HG03135 (cell line): Measurements from ENCODE around the gene MARK3.

Source experiments
- ATAC-seq: cut with Tn5 transposase; IDR thresholded peaks from one replicate; pipeline ENCODE4 v1.9.1; 2021; ENCODE audit warnings: mild to moderate bottlenecking, moderate library complexity; ENCODE audit not compliant: unreplicated experiment

Gene MARK3

DNA sequence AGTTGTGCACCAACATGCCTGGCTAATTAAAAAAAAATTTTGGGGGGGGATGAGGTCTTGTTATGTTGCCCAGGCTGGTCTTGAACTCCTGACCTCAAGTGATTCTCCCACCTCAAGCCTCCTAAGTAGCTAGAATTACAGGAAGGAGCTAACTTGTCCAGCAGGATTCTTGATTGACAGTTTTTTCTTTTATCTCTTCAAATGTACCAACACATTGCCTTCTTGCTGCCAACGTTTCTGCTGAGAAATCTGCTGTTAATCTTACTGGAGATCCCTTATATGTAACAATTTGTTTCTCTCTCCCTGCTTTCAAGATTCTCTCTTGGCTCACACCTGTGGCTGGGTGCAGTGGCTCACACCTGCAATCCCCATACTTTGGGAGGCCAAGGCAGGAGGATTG, 22.4 kb upstream of the MARK3 start:
- no peak for ATAC-seq

GRCh38 chr14:103366741-103367140, 18.5 kb upstream of the MARK3 start:
- no peak for ATAC-seq

DNA sequence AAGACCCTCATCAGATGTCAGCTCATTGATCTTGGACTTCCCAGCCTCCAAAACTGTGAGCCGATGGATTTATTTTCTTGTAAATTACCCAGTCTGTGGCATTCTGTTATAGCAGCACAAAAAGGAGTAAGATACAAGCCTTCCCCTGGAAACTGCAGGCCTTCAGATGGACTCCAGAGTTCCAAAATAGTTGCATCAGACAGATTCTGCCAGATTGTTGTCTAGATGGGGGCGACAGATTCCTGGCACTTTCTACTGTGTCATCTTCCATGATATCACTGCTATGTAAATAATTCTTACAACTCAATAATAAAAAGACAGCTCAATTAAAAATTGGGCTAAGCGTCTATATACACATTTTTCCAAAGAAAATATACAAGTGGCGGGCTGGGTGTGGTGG, 17.2 kb upstream of the MARK3 start:
- no peak for ATAC-seq

DNA sequence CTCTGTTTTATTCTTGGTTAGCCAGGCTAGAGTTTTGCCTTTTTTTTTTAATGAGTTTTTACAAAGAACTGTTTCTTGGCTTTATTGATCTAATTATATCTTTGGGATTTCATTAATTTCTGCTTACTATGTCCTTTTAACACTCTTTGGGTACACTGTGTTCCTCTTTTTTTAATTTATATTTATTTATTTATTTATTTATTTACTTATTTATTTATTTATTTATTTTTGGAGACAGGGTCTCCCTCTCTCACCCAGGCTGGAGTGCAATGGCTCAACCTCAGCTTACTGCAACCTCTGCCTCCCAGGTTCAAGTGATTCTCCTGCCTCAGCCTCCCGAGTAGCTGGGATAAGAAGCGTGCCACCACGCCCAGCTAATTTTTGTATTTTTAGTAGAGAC, 15.1 kb upstream of the MARK3 start:
- ATAC-seq: no peak

DNA sequence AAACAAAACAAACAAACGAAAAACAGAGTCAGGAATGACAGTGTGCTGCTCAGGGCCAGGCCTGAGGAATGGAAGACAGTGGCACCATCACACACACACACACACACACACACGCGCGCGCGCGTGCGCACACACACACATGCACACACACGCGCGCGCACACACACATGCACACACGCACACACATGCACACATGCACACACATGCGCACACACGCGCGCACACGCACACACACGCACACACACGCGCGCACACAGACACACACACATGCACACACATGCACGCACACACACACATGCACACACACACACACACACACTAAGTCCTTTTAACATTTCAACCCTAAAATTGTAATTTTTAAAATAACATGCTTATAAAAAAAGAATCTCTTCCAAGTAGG, 13.2 kb upstream of the MARK3 start:
- no peak for ATAC-seq

DNA sequence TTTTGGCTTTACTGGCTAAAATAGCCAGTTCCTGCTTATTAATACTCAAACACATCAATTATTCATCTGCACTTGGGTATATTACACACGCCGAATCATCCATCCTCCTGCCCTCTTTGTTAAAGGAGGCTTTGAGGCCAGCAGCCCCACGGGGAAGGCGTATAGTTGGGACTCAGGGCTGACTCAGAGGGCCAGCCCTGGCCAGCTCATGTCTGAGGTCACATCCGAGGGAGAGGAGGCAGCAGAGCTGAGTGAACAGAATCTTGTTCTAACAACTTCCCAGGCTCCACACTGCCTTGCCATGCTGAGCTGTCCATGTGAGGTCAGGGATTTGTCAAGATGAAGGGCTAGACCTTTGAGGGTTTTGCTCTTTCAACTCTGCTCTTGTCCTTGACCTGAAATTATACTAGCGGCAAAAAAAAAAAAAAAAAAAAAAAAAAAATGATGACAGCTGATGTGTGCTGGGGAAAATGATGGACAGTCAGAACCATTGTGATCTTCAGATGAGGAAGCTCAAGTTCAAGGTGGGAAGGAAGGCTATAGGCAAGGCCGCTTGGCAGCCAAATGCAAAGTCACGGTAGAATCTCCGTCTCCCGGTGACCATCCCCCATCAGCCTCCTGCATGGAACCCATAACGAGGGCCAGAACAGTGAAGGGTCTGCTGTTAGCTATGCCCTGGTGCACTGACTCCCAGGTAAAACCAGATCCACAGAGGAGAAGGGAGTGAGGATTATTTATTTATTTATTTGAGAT, 12.5 kb upstream of the MARK3 start:
- ATAC-seq: no peak

DNA sequence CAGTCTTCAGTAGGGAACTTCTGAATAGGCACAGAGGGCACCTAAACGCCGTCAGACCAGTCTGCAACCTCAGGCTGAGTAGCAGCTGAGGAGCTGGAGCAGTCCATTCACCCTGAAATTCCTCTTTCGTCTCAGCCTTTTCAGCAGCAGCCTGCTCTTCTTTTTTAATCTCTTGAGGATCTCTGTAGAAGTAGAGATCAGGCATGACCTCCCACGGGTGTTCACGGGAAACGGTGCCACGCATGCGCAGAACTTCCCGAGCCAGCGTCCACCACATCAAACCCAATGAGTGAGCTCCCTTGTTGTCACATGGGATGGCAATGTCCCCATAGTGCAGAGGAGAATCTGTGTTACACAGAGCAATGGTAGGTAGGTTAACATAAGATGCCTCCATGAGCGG, 11.1 kb upstream of the MARK3 start:
- ATAC-seq: no peak

DNA sequence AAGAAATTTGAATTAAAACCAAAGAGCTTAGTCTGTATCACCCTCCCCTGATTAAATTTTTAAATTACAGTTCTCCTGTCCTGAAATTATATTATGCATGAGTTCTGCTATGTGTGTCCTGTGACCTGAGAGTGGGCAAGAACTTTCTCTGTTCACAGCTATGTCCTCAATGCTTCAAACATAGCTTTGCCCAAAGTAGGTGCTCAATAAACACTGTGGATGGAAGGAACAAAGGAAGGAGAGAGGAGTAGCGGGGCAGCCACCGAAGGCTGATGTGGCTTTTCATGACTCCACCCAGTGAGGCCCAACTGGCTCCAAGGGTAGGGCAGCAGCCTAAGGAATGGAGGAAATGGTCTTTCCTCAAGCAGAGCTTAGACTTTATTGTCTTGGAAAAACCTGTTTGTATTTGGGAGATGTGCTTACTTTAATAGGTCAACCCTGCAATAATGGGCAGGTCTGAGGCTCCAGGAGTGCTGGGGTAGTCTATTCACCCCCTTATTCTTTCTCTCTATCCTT, 7.6 kb upstream of the MARK3 start:
- no peak for ATAC-seq

GRCh38 chr14:103378038-103378854, 7.0 kb upstream of the MARK3 start:
- no peak for ATAC-seq

- no peak for ATAC-seq
Observed at GRCh38 chr14:103380719-103381377, 4.4 kb upstream of the MARK3 start.

- no peak for ATAC-seq
Observed at GRCh38 chr14:103382376-103382775, 2.8 kb upstream of the MARK3 start.

DNA sequence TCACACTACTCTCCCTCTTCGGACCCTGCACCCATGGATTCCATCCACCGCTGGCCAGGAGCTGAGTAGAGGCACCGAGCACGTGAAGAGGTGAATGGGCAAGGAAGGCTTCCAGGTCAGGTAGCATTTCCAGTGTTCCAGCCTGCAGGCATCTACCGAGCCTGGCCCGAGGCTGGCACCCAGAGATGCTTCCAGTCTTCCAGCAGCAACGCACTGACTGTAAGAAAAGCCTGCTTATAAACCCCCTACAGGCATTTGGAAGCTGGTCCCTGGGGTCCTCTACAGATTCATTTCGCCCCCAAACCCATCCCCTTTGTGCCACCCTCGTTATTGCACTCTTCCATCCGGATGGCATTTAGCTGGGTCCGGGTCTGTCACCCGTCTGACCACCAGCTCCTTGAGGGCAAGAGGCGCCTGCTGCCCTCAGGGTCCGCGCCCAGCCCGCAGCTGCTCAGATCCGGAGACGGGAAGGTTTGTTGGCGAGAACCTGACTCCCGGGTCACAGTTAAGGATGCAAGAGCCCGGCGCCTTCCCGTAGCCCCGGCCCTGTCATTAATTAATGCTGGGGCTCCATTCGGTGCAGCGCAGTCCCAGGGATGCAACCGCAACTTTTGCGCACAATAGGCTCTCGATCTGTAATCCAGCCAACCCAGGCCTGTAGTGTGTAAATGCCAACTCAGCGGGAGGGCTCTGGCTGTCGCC, 614 bp upstream of the MARK3 start:
- ATAC-seq: peak; percentile 6

DNA sequence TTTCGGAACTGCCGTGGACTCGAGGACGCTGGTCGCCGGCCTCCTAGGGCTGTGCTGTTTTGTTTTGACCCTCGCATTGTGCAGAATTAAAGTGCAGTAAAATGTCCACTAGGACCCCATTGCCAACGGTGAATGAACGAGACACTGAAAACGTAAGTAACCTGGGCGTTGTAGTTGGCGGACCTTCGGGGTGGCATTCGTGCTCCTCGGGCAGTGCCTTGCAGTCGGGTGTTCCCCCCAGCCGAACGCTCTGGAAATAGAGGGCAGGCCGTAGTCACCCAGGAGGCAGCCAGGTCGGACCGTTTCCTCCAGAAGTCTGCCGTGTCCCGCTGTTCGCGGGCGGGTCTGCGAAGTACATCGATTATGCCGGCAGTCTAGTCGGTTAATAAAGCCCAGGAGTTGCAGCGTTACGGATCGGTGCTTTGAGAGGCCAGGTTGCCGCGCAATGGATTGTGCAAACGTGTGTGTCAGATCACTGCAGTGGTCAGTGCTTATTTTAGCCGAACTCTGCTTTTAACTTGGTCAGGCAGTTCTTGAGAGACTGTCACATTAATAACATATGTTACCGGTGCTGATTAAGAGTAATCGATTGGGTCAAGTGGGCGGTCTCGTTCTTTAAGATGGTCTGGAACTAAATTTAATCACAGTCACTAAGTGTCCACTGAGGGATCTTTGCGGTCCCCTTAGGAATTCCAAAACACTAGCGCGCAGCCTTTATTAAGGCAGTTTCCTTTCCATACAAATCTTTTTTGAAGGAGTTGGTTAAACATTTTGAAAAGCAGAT, 906 bp downstream of the MARK3 start:
- ATAC-seq: peak; percentile 18

- no peak for ATAC-seq
Observed at GRCh38 chr14:103386713-103387329, 1.6 kb downstream of the MARK3 start.

DNA sequence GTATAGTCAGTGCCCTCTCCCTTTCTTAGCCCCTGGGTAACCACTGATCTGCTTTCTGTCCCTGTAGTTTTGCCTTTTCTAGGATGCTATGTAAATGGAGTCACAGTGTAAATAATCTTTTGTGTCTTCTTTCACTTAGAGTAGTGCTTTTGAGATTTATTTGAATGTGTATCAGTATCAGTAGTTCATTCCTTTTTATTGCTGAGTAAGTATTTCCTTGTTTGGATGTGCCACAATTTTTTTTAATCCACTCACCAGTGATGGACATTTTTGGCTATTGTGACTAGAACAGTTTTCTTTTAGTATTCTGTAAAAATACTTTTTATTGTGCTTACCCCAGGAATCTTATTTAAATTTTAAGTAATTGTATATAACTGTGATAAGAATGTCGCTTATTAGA, 3.4 kb downstream of the MARK3 start:
- ATAC-seq: no peak

- ATAC-seq: no peak
Observed at GRCh38 chr14:103390605-103391004, 5.4 kb downstream of the MARK3 start.

DNA sequence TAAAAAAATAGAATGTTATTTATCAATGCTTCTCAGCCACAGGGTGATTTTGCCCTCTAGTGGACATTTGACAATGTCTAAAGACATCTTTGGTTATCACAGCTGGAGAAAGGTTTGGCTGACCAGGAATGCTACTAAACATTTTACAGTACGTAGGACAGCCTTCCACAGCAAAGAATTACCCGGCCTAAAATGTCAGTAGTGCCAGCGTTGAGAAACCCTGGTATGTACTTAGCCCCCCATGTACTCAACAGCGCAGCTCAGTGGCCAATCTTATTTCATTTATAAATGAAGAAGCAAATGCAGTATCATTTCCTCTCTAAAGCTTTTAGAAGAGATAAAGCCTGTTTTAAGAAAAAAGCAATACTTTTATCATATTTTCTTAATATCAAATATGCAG, 5.8 kb downstream of the MARK3 start:
- ATAC-seq: no peak

DNA sequence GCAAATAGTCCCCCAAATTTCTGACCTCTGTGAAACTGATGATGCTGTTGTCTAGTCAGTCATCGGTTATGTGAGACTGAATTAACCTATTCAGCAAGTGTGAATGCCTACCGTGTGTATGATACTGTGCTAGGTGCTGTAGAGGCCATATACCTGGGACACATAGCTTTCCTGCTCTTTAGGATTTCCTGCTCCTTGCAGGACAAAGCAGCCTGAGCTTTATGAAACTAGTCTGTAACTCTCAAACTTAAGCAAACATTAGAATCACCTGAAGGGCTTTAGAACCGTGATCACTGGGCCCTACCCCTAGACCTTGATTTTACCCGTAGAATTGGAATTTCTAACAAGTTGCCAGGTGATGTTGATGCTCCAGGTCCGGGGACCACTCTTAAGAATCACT, 6.9 kb downstream of the MARK3 start:
- no peak for ATAC-seq

DNA sequence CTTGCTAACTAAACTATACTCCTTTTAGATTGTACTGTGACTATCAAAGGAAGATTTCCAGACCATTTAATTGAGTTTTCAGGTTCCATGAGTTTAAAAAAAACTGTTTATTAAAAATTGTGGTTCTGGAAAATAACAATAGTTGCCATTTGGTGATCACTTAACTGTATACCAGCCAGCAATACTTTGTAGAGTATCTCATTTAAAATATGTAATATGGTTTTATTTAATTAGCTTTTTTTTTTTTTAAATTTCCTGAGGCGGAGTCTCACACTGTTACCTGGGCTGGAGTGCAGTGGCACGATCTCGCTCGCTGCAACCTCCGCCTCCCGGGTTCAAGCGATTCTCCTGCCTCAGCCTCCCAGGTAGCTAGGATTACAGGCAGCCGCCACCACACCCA, 7.4 kb downstream of the MARK3 start:
- ATAC-seq: no peak

DNA sequence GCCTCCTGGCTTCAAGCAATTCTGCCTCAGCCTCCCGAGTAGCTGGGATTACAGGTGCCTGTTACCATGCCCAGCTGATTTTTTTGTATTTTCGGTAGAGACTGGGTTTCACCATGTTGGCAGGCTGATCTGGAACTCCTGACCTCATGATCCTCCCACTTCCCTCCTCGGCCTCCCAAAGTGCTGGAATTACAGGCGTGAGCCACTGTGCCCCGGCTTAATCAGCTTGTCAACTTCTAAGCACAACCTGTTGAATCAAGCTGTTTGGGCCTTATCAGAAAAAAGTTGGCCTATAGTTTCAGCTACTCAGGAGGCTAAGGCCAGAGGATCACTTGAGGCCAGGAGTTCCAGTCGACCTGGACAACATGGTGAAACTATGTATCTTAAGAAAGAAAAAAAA, 7.9 kb downstream of the MARK3 start:
- ATAC-seq: no peak
